Activated naive CD4-positive, alpha-beta T cell treated with anti-CD3 and anti-CD28 coated beads, Interleukin-2, amount 50 U/mL, for 24 hours (primary cell): ENCODE data around the gene TACC2.

ENCODE experiments used
- H3K27ac Mint-ChIP-seq: one replicate; pipeline ENCODE4 v1.8.0; 2021; ENCODE audit warnings: mild to moderate bottlenecking, mixed read lengths
- H3K27me3 Mint-ChIP-seq: one replicate; pipeline ENCODE4 v1.8.0; 2021; ENCODE audit warnings: mixed read lengths
- H3K36me3 Mint-ChIP-seq: one replicate; pipeline ENCODE4 v1.8.0; 2021; ENCODE audit warnings: mixed read lengths
- H3K4me1 Mint-ChIP-seq: one replicate; pipeline ENCODE4 v1.8.0; 2021; ENCODE audit warnings: mixed read lengths
- H3K4me3 Mint-ChIP-seq: one replicate; pipeline ENCODE4 v1.8.0; 2021; ENCODE audit warnings: mild to moderate bottlenecking, mixed read lengths
- H3K9me3 Mint-ChIP-seq: one replicate; pipeline ENCODE4 v1.8.0; 2021; ENCODE audit warnings: mixed read lengths

TACC2 gene

DNA sequence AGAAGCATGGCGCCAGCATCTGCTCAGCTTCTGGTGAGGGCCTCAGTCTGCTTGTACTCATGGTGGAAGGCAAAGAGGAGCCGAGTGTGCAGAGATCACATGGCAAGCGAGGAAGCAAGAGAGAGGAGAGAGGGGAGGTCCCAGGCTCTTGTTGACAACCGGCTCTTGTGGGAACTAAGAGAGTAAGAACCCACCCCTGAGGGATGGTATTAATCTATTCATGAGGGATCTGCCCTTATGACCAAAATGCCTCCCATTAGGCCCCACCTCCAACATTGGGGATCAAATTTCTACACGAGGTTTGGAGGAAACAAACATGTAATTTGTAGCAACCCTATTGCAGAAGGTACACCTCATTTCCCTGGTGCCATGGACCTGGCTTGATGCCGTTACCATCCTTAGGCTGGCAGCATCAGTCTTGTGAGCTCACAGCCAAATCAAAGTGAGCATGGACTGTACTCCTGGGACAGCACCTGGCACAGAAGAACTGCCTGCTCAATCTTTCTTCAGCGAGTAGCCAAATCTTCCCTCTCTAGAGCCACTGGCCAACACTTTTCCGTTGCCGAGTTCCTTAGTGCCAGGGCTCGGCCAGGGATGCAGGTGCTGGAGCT is 288.7 kb downstream of the TACC2 start:
- H3K9me3 Mint-ChIP-seq: no peaks in the 10 kb centered on the region
- no peak overlapping the region for H3K27ac Mint-ChIP-seq
- H3K27me3 Mint-ChIP-seq: peaks cover 8% of the 10 kb centered on the region
- no peaks in the 10 kb centered on the region for H3K4me1 Mint-ChIP-seq
- H3K36me3 Mint-ChIP-seq: no peaks in the 10 kb centered on the region
- no peak overlapping the region for H3K4me3 Mint-ChIP-seq

DNA sequence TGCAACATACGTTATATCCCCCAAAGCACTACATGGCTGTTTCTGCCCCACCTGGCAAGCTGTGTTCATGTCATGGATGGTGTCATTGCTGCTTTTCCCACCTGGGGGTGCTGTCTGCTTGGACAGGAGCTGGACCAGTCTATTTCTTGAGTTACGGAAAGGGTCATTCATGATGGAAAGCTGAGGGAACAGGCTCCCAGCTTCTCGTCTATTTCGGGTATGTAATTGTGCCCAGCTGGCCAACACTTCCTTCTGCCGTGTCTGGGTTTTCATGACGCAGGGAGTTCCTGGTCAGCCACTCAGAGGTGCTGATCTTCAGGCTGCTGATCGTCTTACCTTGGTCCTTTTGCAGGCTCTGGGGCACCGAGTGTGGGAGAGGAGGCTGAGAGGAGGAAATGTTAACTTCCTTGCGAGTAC is 290.8 kb downstream of the TACC2 start:
- H3K36me3 Mint-ChIP-seq: no peaks in the 10 kb centered on the region
- H3K9me3 Mint-ChIP-seq: no peaks in the 10 kb centered on the region
- peaks cover 6% of the 10 kb centered on the region for H3K27me3 Mint-ChIP-seq
- H3K27ac Mint-ChIP-seq: no peak overlapping the region
- H3K4me1 Mint-ChIP-seq: no peaks in the 10 kb centered on the region
- no peak overlapping the region for H3K4me3 Mint-ChIP-seq

DNA sequence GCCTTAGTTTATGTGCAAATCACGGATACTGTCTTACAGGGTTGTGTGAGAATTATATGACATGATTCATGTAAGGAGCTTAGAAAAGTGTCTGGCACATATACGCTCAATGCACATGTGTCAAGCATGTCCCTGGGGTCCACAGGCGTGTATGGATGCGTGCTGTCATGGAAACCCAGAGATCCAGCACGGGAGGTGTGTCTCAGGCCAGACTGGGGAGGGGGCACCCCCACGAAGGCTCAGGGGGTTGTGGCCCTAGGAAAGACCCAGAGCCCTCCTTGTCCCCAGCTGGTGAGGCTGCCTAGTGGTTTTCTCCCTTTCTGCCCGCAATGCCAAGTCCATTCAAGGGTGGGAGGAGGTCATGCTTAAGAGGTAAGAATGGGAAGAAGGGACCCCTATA is 291.2 kb downstream of the TACC2 start:
- no peak overlapping the region for H3K27ac Mint-ChIP-seq
- no peaks in the 10 kb centered on the region for H3K9me3 Mint-ChIP-seq
- H3K27me3 Mint-ChIP-seq: peaks cover 6% of the 10 kb centered on the region
- H3K36me3 Mint-ChIP-seq: no peaks in the 10 kb centered on the region
- H3K4me3 Mint-ChIP-seq: no peak overlapping the region
- no peaks in the 10 kb centered on the region for H3K4me1 Mint-ChIP-seq

DNA sequence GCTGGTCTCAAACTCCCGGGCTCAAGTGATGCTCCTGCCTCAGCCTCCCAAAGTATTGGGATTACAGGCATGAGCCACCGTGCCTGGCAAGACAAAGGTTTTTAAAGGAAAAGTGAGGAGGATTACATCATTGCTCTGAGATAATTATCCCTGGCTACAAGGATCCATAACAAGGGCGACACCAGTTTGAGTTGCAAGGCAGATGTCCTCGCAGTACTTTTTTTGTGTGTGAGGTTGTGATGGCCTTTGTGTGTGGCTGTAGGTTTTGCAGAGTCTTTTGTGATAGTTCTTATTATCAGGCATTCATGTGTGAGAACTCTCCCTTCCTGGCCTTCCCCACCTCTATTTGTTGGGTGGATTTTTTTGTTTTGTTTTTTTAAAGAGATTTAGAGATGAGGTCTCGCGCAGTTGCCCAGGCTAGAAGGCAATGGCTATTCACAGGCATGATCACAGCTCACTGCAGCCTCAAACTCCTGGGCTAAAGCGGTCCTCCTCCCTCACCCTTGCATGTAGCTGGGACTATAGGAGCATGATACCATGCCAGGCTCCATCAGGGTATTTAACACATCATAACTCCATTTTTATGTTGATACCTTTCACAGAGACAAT is 292.2 kb downstream of the TACC2 start:
- Mint-ChIP-seq H3K4me1 (no peaks in the 10 kb centered on the region), H3K27ac (no peak overlapping the region), H3K36me3 (no peaks in the 10 kb centered on the region), H3K27me3 (peaks cover 6% of the 10 kb centered on the region), H3K9me3 (no peaks in the 10 kb centered on the region), H3K4me3 (no peak overlapping the region)

DNA sequence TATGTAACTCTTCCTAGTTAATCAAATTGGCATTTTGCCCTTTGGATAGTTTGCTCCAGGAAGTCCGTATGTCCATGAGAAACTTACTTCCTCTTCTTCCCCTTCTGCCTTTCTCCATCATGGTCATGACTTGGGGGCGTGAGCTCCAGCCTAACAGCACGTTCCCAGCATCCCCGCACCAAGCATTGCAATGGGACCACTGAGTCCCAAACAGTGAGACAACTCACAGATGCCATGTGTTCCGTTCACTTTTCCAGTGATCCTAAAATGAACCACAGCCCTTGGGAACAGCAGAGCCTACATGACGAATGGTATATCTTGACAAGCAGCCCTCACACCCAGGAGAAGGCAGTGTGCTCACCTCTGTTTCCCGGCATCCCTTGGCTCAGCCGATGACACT is 292.8 kb downstream of the TACC2 start:
- H3K4me1 Mint-ChIP-seq: no peaks in the 10 kb centered on the region
- H3K4me3 Mint-ChIP-seq: no peak overlapping the region
- no peaks in the 10 kb centered on the region for H3K9me3 Mint-ChIP-seq
- peaks cover 6% of the 10 kb centered on the region for H3K27me3 Mint-ChIP-seq
- no peak overlapping the region for H3K27ac Mint-ChIP-seq
- no peaks in the 10 kb centered on the region for H3K36me3 Mint-ChIP-seq

DNA sequence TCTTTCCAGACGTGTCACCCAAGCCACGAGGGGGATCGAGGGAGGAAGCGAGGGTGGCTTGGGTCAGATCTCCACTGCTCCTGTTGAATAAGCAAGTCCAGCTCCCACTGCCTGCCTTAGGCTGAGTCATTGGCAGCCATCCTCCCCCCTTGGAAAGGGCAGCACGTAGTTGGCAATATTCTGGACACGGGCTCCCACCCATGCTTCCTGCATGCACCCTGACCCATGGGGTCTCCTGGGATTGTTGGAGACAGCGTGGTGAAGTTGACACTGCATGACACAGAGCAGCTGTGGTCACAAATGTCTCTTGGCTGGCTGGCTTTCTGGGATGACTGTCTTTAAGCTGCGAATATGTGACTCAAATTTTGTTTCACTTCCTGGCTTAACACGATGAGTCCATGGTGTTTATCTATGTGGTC is 293.3 kb downstream of the TACC2 start:
- no peaks in the 10 kb centered on the region for H3K9me3 Mint-ChIP-seq
- no peaks in the 10 kb centered on the region for H3K36me3 Mint-ChIP-seq
- H3K4me3 Mint-ChIP-seq: no peak overlapping the region
- no peak overlapping the region for H3K27ac Mint-ChIP-seq
- peaks cover 6% of the 10 kb centered on the region for H3K27me3 Mint-ChIP-seq
- H3K4me1 Mint-ChIP-seq: no peaks in the 10 kb centered on the region

DNA sequence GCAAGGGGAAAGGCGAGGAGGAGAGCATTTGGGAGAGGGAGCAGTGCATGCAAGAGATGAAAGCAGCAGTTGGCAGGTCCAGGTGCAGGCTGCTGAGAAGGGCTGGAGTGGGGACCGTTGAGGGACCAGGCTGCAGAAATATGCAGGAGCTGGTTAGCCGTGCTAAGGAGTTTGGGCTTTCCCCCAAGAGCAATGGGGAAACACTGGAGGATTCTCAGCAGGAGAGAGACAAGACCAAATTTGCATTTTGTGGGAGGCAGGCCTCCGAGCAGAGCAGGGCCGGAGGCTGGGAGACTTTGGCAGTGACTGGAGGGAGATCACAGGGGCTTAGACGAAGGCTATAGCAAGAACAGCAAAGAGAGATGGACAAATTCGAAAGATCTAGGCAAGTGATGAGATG is 293.9 kb downstream of the TACC2 start:
- H3K4me1 Mint-ChIP-seq: no peaks in the 10 kb centered on the region
- H3K27me3 Mint-ChIP-seq: peaks cover 6% of the 10 kb centered on the region
- H3K9me3 Mint-ChIP-seq: no peaks in the 10 kb centered on the region
- H3K4me3 Mint-ChIP-seq: no peak overlapping the region
- no peak overlapping the region for H3K27ac Mint-ChIP-seq
- H3K36me3 Mint-ChIP-seq: no peaks in the 10 kb centered on the region

DNA sequence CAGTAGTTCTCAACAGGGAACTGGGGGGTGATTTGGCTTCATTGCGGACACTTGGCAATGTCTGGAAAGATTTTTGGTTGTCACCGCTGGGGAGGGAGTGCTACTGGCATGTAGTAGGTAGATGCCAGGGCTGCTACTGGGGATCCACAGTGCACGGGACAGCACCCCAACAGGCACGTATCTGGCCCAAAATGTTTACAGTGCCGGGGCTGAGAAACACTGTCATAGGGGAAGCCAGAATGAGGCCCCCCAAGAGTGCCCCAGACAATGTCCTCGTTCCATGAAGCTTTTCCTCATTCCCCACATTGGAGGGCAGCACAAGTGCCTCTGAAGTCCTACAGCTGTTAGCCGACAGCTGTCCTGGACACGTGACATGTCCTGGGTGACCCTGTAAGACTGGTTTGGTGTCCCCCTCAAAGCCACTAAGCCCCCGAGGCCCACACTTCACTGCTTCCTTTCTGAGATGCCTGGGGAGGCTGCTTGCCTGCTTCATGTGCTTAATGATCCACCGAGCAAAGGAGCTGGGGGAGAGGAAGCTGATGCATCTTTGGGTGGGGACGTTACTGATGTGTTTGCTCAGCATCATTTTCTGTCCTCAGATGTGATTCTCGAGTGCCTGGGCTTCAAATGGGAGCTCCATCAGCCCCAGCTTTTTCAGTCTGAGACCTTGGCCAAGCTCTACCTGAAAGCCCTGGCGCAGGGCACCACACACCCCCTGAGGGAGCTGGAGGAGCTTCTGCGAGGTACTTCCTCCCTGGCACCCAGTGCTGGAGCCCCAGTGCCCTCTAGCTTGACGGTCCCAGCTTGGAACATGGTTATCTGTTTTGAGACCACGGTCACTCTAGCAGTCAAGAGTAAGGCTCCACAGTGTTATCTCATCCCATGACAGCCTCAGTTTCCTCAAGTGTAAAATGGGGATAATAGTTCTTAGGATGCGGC is 296.8 kb downstream of the TACC2 start:
- Mint-ChIP-seq H3K4me3 (no peak overlapping the region), H3K4me1 (no peaks in the 10 kb centered on the region), H3K9me3 (no peaks in the 10 kb centered on the region), H3K27ac (no peak overlapping the region), H3K27me3 (peaks cover 3% of the 10 kb centered on the region), H3K36me3 (no peaks in the 10 kb centered on the region)

DNA sequence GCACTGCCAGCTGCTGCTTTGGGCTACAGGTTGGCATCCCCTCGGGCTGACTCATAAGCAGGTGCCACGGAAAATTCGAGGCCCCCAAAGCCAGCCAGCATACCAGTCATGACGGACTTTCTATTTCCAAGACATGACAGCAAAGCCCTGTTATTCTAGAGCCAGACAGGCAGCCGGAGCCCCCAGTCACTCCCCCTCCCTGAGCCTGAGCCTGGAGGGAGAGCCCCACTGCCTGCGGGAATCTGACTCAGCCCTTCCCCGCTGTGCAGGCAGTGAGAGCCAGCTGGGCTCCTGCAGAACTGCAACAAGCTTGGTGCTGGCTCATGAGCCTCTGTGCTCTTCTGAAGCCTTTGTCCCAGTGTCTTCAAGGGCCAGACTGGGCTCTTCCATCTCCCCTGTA is 297.9 kb downstream of the TACC2 start:
- Mint-ChIP-seq H3K36me3 (no peaks in the 10 kb centered on the region), H3K4me3 (no peak overlapping the region), H3K9me3 (no peaks in the 10 kb centered on the region), H3K27ac (no peak overlapping the region), H3K4me1 (no peaks in the 10 kb centered on the region), H3K27me3 (peaks cover 2% of the 10 kb centered on the region)

DNA sequence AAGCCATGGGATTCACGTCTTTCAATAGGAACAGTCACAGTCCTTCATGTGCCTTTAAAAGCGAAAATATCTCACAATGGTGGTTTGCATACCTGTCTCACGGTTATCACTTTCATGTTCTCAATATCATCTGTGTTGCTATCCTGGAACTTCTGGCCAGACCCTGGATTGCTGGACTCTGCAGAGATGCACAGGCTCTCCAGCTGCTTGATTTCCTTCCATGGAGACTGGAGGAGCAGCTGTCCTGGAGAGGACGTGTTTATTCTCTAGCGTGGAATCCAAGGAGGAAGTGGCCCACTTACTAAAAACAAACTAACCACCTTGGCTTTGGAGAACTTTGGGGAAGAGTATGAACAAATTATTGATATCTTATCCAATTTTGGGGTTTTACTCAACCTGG is 298.6 kb downstream of the TACC2 start:
- Mint-ChIP-seq H3K36me3 (no peaks in the 10 kb centered on the region), H3K4me3 (no peak overlapping the region), H3K9me3 (no peaks in the 10 kb centered on the region), H3K4me1 (no peaks in the 10 kb centered on the region), H3K27ac (no peak overlapping the region), H3K27me3 (no peaks in the 10 kb centered on the region)

DNA sequence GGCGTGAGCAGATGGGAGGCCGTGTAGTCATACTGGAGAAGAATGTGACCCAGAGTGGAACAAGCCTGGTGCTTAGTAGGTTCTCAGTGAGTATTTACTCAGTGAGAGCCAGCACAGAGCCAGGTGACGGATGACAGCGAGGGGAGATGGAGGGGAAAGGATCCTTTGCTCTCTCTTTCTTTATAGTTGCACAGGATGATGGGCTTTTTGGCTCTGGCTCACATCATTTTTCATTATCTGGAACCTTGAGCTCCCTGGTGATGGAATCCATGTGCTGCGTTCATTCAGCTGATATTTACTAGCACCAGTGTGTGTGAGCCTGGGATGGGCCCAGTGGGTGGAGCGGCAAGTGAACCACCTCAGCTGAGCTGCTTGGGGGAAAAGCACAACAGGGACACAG is 299.3 kb downstream of the TACC2 start:
- Mint-ChIP-seq H3K9me3 (no peaks in the 10 kb centered on the region), H3K4me3 (no peak overlapping the region), H3K36me3 (no peaks in the 10 kb centered on the region), H3K4me1 (no peaks in the 10 kb centered on the region), H3K27me3 (no peaks in the 10 kb centered on the region), H3K27ac (no peak overlapping the region)

DNA sequence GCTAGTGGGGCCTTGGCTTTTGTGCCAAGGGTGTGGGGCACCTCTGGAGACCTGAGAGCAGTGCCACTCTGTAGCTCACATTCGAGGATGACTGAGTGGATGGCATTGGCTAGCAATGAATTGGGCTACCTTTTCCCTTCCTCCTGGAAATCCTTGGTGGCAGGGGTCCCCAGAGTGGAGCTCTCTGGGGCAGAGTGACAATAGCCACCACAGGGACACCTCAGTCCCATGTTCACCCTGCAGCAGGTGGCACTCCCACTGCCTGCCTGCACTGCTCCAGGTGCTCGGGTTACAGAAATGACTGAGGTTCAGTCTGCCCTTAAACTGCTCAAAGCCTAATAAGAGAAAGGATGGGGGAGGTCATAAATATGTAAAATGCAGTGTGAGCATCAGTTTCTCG is 300.0 kb downstream of the TACC2 start:
- Mint-ChIP-seq H3K27ac (no peak overlapping the region), H3K9me3 (no peaks in the 10 kb centered on the region), H3K27me3 (no peaks in the 10 kb centered on the region), H3K4me3 (no peak overlapping the region), H3K36me3 (no peaks in the 10 kb centered on the region), H3K4me1 (no peaks in the 10 kb centered on the region)

DNA sequence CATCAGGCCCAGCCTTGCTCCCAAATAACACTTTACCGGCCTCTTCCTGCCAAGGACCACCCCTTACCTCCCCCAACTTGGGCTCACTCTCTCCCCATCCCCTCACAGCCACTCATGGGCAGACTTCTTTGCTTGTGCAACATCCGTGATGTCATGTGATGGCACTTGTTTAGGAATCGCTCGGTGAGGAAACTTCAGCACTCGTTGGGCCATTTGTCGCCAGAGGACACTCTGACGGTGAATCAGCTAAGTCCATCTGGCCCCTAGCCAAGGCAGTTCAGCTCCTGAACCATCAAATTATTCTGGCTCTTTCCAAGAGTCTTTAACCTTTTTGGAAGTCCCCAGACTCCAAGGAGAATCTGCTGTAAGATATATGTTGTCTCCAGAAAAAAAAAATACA is 301.4 kb downstream of the TACC2 start:
- Mint-ChIP-seq H3K36me3 (no peaks in the 10 kb centered on the region), H3K27ac (no peak overlapping the region), H3K4me3 (no peak overlapping the region), H3K4me1 (peaks cover 5% of the 10 kb centered on the region), H3K27me3 (no peaks in the 10 kb centered on the region), H3K9me3 (no peaks in the 10 kb centered on the region)

DNA sequence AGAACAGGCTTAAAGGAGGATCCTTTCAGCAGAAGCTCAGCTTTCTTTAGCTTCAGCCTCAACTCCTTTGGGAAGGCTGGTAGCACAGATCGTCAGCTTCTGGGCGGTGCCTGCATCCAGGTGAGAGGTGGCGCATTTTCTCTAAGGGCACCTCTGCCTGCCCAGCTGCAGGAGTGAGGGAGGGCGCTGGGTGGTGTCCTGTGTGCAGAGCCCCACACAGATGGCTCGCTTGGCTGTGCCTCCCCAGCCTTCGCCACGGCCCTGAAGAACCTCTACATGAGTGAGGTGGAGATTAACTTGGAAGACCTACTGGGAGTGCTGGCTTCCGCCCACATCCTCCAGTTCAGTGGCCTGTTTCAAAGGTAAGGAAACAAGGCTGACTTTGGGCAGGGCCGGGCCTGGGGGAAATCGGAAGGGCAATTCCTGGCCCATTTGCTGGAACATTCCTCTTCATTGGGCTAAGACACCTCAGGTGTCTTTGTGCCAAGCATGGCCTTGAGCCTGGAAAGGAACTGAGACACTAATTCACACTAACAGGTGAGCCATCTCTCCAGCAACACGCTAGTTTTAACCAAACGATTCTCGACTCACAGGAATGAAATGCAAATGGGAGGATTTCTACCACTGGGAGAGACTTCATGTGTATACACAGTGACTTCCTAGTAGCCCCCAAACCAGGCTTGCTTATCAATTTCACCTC is 302.0 kb downstream of the TACC2 start:
- peaks cover 5% of the 10 kb centered on the region for H3K4me1 Mint-ChIP-seq

DNA sequence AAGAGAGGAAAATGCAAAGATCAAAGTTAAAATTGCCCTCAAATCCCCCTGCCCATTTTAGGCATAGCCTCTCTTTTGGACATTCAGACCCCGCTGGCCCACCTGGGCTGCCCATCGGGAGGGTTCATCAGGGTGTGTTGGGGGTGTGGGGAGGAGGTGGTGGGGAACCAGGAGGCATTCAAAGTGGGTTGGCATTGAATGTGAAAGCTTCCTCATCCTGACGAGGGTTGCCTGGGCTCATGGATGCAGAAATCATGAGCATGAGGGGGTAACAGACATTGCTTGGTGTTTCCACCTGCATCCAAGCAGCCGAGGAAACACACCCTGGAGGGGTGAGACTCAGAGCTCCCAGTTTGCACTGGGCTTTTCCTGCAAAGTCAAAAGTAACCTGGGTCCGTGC is 302.8 kb downstream of the TACC2 start:
- H3K27ac Mint-ChIP-seq: no peak overlapping the region
- H3K36me3 Mint-ChIP-seq: no peaks in the 10 kb centered on the region
- H3K9me3 Mint-ChIP-seq: no peaks in the 10 kb centered on the region
- H3K4me1 Mint-ChIP-seq: peaks cover 5% of the 10 kb centered on the region
- H3K27me3 Mint-ChIP-seq: no peaks in the 10 kb centered on the region
- no peak overlapping the region for H3K4me3 Mint-ChIP-seq

More for the DNA sequence above, 302.0 kb downstream of the TACC2 start:
- no peak overlapping the region for H3K27ac Mint-ChIP-seq
- no peaks in the 10 kb centered on the region for H3K27me3 Mint-ChIP-seq
- H3K9me3 Mint-ChIP-seq: no peaks in the 10 kb centered on the region
- no peak overlapping the region for H3K4me3 Mint-ChIP-seq
- H3K36me3 Mint-ChIP-seq: no peaks in the 10 kb centered on the region

DNA sequence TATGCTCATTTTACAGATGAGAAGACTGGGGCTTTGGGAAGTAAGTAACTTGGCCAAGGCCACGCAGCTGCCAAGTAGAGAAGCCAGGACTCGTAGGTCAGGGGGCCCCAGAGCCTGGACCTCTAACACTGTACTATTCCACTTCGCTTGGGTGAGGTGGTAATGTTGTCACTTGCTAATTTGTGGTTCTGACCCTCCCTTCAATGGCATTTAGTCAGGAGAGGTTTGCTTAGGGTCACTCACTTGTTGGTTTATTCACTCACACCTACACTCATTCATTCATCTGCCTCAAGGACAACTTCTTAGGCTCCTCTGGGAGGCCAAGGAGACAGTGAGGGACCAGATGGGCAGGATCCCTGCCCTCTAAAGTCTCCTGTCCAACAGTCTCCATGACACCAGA is 303.4 kb downstream of the TACC2 start:
- Mint-ChIP-seq H3K4me3 (no peak overlapping the region), H3K4me1 (peaks cover 5% of the 10 kb centered on the region), H3K36me3 (no peaks in the 10 kb centered on the region), H3K27me3 (no peaks in the 10 kb centered on the region), H3K27ac (no peak overlapping the region), H3K9me3 (no peaks in the 10 kb centered on the region)
